Neural cell (in vitro differentiated cells): ENCODE measurements around the gene PACS2. TPM values are rescaled to one million over a fixed set of nuclear protein-coding genes. Genes with fewer than 3 reads are reported as not detected.
"Not testable (repeated sequence)": the region's sequence is repeated elsewhere in the genome, so short reads cannot be mapped to it uniquely, and the experiment has no call there.

Source experiments
- H2AFZ ChIP-seq: fragments of 200-600, 300-800 bp; sonication (generic), shearing (Covaris generic); 2 replicates; pipeline ENCODE4 v1.6.0; 2014; ENCODE audit warnings: low read depth, mild to moderate bottlenecking, antibody characterized with exemption, low read length, moderate library complexity
- H3F3A ChIP-seq: fragments of 200-600 bp; shearing (Covaris generic); 2 replicates; pipeline ENCODE4 v1.6.1; 2016; ENCODE audit warnings: mild to moderate bottlenecking, moderate library complexity, mixed read lengths, antibody characterized with exemption, low read length; ENCODE audit not compliant: insufficient read depth, poor library complexity, severe bottlenecking
- H3K27ac ChIP-seq: fragments of 200-600, 300-800 bp; sonication (generic), shearing (Covaris generic); 2 replicates; pipeline ENCODE4 v1.5.1; 2014; ENCODE audit warnings: mild to moderate bottlenecking, low read length, moderate library complexity
- H3K27me3 ChIP-seq: fragments of 300-800, 200-600 bp; sonication (generic), shearing (Covaris generic); 2 replicates; pipeline ENCODE4 v1.6.0; 2014; ENCODE audit warnings: mild to moderate bottlenecking, low read depth, low read length, moderate library complexity; ENCODE audit not compliant: insufficient read depth
- H3K36me3 ChIP-seq: fragments of 300-800, 200-600 bp; sonication (generic), shearing (Covaris generic); 2 replicates; pipeline ENCODE4 v1.5.1; 2014; ENCODE audit warnings: mild to moderate bottlenecking, antibody characterized with exemption, low read length, moderate library complexity; ENCODE audit not compliant: insufficient read depth
- H3K4me2 ChIP-seq: fragments of 300-800, 200-600 bp; sonication (generic), shearing (Covaris generic); 2 replicates; pipeline ENCODE4 v1.6.0; 2014; ENCODE audit warnings: mild to moderate bottlenecking, low read length
- H3K4me3 ChIP-seq: fragments of 300-800, 200-600 bp; sonication (generic), shearing (Covaris generic); 2 replicates; pipeline ENCODE4 v1.5.1; 2014; ENCODE audit warnings: mild to moderate bottlenecking, low read length, moderate library complexity
- H3K79me2 ChIP-seq: fragments of 200-600 bp; shearing (Covaris generic); replicated peaks from 2 replicates; pipeline ENCODE4 v1.6.0; 2014; ENCODE audit warnings: mild to moderate bottlenecking, low read length, moderate library complexity; ENCODE audit not compliant: insufficient read depth
- H3K9ac ChIP-seq: fragments of 300-800, 200-600 bp; sonication (generic), shearing (Covaris generic); 2 replicates; pipeline ENCODE4 v1.6.1; 2016; ENCODE audit warnings: mild to moderate bottlenecking, low read length, mixed read lengths
- H3K9me2 ChIP-seq: fragments of 200-600 bp; shearing (Covaris generic); 2 replicates; pipeline ENCODE4 v1.6.1; 2016; ENCODE audit warnings: mild to moderate bottlenecking, low read length, mixed read lengths; ENCODE audit not compliant: insufficient read depth
- H3K9me3 ChIP-seq: fragments of 200-600, 300-800 bp; sonication (generic), shearing (Covaris generic); 2 replicates; pipeline ENCODE4 v1.6.1; 2016; ENCODE audit warnings: mild to moderate bottlenecking, mixed run types, low read length, moderate library complexity, mixed read lengths
- H4K20me1 ChIP-seq: fragments of 200-600 bp; shearing (Covaris generic); 2 replicates; pipeline ENCODE4 v1.6.1; 2016; ENCODE audit warnings: mild to moderate bottlenecking, mixed run types; ENCODE audit not compliant: insufficient read depth
- CTCF ChIP-seq: fragments of 450-650 bp; IDR thresholded peaks from 2 replicates; pipeline ENCODE4 v1.5.1; 2014; ENCODE audit warnings: antibody characterized with exemption, mild to moderate bottlenecking, moderate library complexity; ENCODE audit not compliant: poor library complexity, severe bottlenecking
- EP300 ChIP-seq: fragments of 450-650 bp; conservative IDR thresholded peaks from 2 replicates; pipeline ENCODE4 v1.6.1; 2014; ENCODE audit warnings: antibody characterized with exemption, mild to moderate bottlenecking, moderate library complexity; ENCODE audit not compliant: poor library complexity, severe bottlenecking
- EZH2 ChIP-seq: fragments of 200-600, 300-800 bp; shearing (Covaris generic), sonication (generic); IDR thresholded peaks from 2 replicates; pipeline ENCODE4 v1.6.1; 2014; ENCODE audit warnings: antibody characterized with exemption, low read length, borderline replicate concordance, mild to moderate bottlenecking; ENCODE audit not compliant: insufficient read depth, poor library complexity, severe bottlenecking
- MXI1 ChIP-seq: fragments of 450-650 bp; conservative IDR thresholded peaks from 2 replicates; pipeline ENCODE4 v1.6.1; 2014; ENCODE audit warnings: antibody characterized with exemption, mild to moderate bottlenecking; ENCODE audit not compliant: poor library complexity, severe bottlenecking
- POLR2AphosphoS5 ChIP-seq: IDR thresholded peaks from 2 replicates; pipeline ENCODE4 v1.6.1; 2012
- RAD21 ChIP-seq: fragments of 450-650 bp; conservative IDR thresholded peaks from 2 replicates; pipeline ENCODE4 v1.6.1; 2014; ENCODE audit warnings: antibody characterized with exemption, mild to moderate bottlenecking, moderate library complexity
- SMC3 ChIP-seq: fragments of 450-650 bp; conservative IDR thresholded peaks from 2 replicates; pipeline ENCODE4 v1.6.1; 2014; ENCODE audit warnings: antibody characterized with exemption, mild to moderate bottlenecking, moderate library complexity; ENCODE audit not compliant: poor library complexity
- TAF1 ChIP-seq: IDR thresholded peaks from 2 replicates; pipeline ENCODE4 v1.6.1; 2012; ENCODE audit warnings: low read depth
- polyA plus RNA-seq: library from polyadenylated mRNA; depleted of rRNA; stranded (reverse); fragments of >200 nt; gene quantifications from 2 replicates; pipeline ENCODE4 v1.2.3, GENCODE V29; 2014
- TF ChIP-seq, protein P1 (sequence below): IDR thresholded peaks from 2 replicates; pipeline ENCODE4 v1.6.1; 2012; ENCODE audit warnings: borderline replicate concordance

The PACS2 gene
- polyA plus RNA-seq, 1 donor from 2014 or later, result 77.7 TPM

- H3K27ac ChIP-seq, result no peak overlapping the region
- H3K9me2 ChIP-seq, result no peaks in the 10 kb centered on the region
- peaks cover 22% of the 10 kb centered on the region for H4K20me1 ChIP-seq
- H3K9me3 ChIP-seq, result no peaks in the 10 kb centered on the region
- H3F3A ChIP-seq, result no peaks in the 10 kb centered on the region
- H3K4me2 ChIP-seq, result no peak overlapping the region
- no peak overlapping the region for H2AFZ ChIP-seq
- no peak overlapping the region for H3K4me3 ChIP-seq
- no peak overlapping the region for H3K9ac ChIP-seq
- no peak for TF ChIP-seq CTCF
- no peak for TF ChIP-seq POLR2AphosphoS5
- no peak for TF ChIP-seq RAD21
- no peak for TF ChIP-seq EZH2
- TF ChIP-seq EP300, result no peak
- TF ChIP-seq TAF1, result no peak
- TF ChIP-seq SMC3, result no peak
- no peak for TF ChIP-seq MXI1
- no peaks in the 10 kb centered on the region for H3K27me3 ChIP-seq
- peaks cover 6% of the 10 kb centered on the region for H3K36me3 ChIP-seq
- H3K79me2 ChIP-seq, result peaks cover 62% of the 10 kb centered on the region
Measured at GRCh38 chr14:105326568-105326867, 12.0 kb downstream of the PACS2 start.

DNA sequence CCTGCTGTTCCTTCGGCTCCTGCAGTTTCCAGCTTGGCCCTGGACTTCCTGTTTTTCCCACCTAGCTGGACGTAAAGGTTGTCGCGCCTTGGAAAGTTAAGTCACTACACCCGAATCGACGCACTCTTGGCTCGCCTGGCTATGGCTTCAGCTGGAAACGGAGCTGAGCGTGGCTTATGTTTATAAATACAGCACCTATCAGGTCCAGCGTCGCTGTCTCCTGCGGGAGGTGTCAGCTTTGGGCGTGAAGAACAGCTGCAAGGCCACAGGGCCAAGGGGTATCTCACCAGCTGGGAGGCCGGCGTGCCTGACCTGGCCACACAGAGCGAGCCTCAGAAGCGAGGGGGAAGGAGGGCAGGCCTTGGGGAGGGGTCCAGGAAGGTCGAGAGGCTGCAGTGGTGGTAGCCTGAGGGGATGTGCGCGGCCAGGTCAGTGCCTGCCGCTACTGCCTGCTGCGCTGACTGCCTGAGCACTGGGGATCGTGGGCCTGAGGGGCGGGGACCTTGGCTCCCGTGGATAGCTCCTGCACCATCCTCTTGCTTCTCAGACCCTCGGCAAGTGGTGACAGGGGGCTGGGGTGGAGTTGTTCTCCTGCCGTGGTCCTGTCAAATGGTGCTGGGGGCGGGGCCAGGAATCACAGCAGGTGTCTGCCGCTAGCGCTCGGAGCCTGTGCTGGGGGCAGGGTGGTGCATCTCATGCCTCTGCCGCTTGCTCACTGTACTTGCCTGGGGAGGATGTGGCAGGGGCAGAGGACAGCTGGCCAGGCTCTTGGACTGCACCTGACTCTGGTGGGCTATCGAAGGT is 12.5 kb downstream of the PACS2 start:
- H3K27ac ChIP-seq, result no peak overlapping the region
- H3K9ac ChIP-seq, result peak overlapping the region; percentile 3
- H3K79me2 ChIP-seq, result peaks cover 64% of the 10 kb centered on the region
- H3F3A ChIP-seq, result no peaks in the 10 kb centered on the region
- H3K9me3 ChIP-seq, result no peaks in the 10 kb centered on the region
- peaks cover 22% of the 10 kb centered on the region for H4K20me1 ChIP-seq
- H3K9me2 ChIP-seq, result no peaks in the 10 kb centered on the region
- H3K36me3 ChIP-seq, result peaks cover 6% of the 10 kb centered on the region
- H3K27me3 ChIP-seq, result no peaks in the 10 kb centered on the region
- H3K4me2 ChIP-seq, result no peak overlapping the region
- H2AFZ ChIP-seq, result no peak overlapping the region
- H3K4me3 ChIP-seq, result peak overlapping the region; percentile 42
- TF ChIP-seq, protein P1, sequence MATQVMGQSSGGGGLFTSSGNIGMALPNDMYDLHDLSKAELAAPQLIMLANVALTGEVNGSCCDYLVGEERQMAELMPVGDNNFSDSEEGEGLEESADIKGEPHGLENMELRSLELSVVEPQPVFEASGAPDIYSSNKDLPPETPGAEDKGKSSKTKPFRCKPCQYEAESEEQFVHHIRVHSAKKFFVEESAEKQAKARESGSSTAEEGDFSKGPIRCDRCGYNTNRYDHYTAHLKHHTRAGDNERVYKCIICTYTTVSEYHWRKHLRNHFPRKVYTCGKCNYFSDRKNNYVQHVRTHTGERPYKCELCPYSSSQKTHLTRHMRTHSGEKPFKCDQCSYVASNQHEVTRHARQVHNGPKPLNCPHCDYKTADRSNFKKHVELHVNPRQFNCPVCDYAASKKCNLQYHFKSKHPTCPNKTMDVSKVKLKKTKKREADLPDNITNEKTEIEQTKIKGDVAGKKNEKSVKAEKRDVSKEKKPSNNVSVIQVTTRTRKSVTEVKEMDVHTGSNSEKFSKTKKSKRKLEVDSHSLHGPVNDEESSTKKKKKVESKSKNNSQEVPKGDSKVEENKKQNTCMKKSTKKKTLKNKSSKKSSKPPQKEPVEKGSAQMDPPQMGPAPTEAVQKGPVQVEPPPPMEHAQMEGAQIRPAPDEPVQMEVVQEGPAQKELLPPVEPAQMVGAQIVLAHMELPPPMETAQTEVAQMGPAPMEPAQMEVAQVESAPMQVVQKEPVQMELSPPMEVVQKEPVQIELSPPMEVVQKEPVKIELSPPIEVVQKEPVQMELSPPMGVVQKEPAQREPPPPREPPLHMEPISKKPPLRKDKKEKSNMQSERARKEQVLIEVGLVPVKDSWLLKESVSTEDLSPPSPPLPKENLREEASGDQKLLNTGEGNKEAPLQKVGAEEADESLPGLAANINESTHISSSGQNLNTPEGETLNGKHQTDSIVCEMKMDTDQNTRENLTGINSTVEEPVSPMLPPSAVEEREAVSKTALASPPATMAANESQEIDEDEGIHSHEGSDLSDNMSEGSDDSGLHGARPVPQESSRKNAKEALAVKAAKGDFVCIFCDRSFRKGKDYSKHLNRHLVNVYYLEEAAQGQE, result no peak
- TF ChIP-seq EP300 (no peak), POLR2AphosphoS5 (no peak)

- H3K4me2 ChIP-seq, H3K27me3 ChIP-seq, H3K9me2 ChIP-seq, H3F3A ChIP-seq, H3K27ac ChIP-seq, H3K9ac ChIP-seq, H2AFZ ChIP-seq, H3K9me3 ChIP-seq, H3K36me3 ChIP-seq: not testable (repeated sequence)
- H4K20me1 ChIP-seq, result peaks cover 22% of the 10 kb centered on the region
- peaks cover 63% of the 10 kb centered on the region for H3K79me2 ChIP-seq
- H3K4me3 ChIP-seq, result peak overlapping the region; percentile 42
Measured at GRCh38 chr14:105327695-105328045, 13.1 kb downstream of the PACS2 start.
